Measurements from ENCODE around the gene CERS4.
"Not testable (repeated sequence)": the region's sequence is repeated elsewhere in the genome, so short reads cannot be mapped to it uniquely, and the experiment has no call there.

The CERS4 gene

DNA sequence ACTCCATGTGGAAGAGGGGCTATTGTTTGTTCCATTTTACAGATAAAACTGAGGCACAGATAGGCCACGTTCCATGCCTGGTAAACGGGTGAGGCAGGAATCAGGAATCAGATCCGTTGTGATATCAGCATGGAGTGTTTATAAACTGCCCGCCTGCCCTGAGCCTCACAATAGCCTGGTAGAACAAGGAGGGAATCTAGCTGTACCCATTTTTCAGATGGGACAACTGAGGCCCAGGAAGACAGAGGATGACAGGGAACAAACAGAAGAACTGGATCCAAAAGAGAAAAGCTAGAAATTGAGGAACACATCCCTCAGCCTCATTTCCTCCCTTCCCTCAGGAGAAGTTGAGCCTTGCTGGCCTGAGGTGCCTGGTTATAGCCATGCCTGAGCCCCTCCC, 32.5 kb downstream of the CERS4 start:
- in situ Hi-C loops (cut with MboI; ENCODE audit: low sequenced_read_pairs) = no loop called here

DNA sequence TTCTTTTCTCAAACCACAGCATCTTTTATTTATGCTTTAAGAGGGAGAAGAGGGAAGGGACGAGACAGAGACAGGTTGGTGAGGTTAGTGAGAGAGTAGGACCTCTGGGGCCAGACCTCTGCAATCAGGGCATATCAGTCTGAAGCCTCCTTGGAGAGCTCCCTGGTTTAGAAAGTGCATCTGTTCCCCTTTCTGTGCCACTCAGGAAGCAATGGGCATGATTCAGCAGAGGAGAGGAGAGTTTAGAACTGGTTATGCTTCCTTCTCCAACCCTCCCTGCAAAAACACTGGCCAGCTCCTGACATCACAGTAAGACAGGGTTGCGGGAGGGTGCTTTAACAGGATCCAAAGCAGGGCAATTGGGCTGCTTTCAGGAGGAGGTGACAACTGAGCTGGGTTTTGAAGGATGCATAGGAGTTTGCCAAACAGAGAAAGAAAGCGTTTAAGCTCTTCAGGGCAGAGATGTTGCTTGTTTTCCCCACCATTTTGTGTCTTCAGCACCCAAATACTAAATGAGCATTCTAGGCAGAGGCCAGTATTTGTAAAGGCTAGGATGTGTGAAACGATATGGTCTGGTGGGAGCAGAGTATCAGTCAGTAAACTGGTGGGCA, 33.1 kb downstream of the CERS4 start:
- in situ Hi-C loops (cut with MboI; ENCODE audit: low sequenced_read_pairs) = no loop called here

DNA sequence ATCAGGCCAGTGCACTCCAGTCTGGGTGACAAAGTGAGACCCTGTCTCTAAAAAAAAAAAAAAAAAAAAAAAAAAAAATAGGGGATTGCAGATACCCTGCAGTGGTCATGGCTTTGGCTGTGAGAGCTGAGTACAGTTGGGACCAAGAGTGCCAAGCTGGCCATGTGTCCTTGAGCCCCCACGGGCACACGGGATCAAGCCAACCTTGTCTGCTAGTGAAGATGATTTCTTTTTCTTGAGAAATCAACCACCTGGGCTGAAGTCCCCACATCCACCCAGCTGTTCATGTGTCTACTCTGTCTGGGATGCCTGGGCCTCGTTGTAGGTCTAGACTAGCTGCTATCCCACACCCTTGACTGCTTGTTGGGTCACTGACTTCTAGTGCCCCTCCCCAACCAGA, 34.0 kb downstream of the CERS4 start:
- in situ Hi-C loops (cut with MboI; ENCODE audit: low sequenced_read_pairs) = no loop called here

DNA sequence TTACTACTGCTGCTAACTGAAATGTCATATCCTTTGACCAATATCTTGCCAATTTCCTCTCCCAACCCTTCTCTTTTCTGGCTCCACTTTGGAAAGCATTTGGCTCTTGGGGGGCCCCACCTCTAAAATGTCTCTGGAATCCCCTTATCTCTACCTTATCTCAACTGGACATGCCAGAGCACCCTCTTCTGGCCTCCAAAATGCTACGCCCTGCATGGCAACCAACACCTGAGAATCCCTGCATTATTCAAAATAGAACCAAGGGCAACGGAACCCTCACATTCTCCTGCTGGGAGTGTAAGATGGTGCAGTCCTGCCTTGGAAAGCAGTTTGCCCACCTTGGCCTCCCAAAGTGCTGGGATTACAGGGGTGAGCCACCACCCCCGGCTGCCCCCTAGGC, 35.3 kb downstream of the CERS4 start:
- in situ Hi-C loops (cut with MboI; ENCODE audit: low sequenced_read_pairs) = no loop called here

DNA sequence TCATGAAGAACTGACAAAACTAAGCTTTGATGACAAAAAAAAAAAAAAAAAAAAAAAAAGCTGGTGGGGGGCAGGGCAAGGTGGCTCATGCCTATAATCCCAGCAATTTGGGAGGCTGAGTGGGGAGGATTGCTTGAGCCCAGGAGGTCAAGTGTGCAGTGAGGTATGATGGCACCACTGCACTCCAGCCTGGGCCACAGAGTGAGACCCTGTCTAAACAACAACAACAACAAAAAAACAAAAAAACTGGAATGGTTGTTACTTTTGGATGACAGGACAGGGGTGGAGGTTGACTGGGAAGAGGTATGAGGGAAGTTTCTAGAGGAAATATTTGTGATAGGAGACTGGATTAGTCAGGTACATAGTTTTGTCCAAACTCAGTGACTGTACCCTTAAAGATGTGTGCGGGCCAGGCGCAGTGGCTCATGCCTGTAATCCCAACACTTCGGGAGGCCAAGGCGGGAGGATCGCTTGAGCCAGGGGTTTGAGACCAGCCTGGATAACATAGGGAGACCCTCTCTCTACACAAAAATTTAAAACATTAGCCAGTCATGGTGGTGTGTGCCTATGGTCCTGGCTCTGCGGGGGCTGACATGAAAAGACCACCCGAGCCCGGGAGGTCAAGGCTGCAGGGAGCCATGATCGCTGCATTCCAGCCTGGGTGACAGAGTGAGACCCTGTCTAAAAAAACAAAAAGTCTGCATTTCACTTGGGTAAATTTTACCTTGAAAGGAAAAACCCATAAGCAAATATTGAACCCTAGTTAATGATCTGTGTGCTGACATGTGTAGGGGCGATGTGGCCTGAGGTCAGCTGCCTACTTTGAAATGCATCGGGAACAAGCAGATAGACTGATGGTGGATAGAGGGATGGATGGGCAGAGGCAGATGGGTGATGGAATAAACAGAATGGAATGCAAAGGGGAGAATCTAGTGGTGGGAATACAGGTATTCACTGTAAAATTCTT, 37.0 kb downstream of the CERS4 start:
- in situ Hi-C loops (cut with MboI; ENCODE audit: low sequenced_read_pairs) = no loop called here

DNA sequence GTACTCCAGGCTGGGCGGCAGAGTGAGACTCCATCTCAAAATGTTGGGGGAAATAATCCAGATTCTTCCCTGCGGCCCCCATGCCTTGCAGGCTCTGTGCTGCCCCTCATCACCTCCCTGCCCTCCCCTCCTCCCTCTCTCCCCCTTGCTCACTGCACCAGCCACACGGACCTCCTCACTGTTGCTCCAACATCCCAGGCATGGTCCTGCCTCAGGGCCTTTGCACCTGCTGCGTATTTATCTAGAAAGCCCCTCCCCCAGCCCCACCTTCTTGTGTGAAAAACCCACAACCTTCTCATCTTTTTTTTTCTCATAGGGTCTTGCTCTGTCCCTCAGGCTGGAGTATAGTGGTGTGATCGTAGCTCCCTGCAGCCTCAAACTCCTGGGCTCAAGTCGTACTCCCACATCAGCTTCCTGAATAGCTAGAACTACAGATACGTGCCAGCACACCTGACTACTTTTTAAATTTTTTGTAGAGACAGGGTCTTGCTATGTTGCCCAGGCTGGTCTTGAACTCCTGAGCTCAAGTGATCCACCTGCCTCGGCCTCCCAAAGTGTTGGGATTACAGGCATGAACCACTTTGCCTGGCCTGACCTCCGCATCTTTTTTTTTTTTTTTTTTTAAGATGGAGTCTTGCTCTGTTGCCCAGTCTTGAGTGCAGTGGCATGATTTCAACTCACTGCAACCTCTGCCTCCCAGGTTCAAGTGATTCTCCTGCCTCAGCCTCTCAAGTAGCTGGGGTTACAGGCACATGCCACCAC, 38.1 kb downstream of the CERS4 start:
- in situ Hi-C loops (cut with MboI; ENCODE audit: low sequenced_read_pairs) = not testable (repeated sequence)

DNA sequence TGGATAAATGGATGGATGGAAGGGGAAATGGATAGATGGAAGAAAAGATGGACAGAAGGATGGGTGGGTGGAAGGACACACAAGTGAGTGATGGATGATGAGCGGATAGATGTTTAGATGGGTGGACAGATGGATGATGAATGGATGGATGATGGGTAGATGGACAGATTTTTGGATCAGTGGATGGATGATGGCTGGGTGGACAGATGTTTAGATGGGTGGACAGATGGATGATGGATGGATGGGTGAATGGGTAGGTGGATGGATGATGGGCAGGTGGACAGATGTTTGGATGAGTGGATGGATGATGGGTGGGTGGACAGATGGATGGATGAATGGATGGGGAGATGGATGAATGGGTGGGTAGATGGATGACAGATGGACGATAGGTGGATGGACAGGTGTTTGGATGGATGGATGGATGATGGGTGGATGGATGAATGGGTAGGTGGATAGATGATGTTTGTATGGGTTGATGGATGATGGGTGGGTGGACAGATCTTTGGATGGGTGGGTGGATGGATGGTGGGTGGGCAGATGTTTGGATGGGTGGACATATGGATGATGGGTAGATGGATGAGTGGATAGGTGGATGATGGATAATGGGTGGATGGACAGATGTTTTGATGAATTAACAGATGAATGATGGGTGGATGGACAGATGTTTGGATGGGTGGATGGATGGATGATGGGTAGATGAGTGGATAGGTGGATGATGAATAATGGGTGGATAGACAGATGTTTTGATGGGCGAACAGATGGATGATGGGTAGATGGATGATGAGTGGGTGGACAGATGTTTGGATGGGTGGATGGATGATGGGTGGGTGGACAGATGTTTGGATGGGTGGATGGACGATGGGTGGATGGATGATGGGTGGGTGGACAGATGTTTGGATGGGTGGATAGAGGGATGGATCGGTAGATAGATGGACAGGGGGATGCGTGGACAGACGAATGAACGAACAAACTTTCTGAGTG, 39.5 kb downstream of the CERS4 start:
- in situ Hi-C loops (cut with MboI; ENCODE audit: low sequenced_read_pairs) = no loop called here

DNA sequence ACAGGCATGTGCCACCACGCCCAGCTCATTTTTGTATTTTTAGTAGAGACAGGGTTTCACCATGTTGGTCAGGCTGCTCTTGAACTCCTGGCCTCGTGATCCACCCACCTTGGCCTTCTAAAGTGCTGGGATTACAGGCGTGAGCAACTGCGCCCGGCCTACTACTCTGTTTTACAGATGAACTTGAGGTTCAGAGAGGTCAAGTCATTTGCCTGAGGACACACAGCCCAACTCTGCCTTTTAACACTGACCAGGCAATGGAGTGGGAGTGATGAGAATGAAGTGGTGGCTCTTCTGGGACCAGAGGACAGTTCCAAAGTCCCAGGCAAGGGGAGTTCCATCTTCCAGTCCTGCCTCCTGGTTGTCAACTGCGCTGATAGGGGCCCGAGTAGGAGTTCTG, 41.4 kb downstream of the CERS4 start:
- in situ Hi-C loops (cut with MboI; ENCODE audit: low sequenced_read_pairs) = loop anchor here (5.0 kb wide), 1 partner anchor 93 kb away; no protein-coding TSS in a partner anchor

DNA sequence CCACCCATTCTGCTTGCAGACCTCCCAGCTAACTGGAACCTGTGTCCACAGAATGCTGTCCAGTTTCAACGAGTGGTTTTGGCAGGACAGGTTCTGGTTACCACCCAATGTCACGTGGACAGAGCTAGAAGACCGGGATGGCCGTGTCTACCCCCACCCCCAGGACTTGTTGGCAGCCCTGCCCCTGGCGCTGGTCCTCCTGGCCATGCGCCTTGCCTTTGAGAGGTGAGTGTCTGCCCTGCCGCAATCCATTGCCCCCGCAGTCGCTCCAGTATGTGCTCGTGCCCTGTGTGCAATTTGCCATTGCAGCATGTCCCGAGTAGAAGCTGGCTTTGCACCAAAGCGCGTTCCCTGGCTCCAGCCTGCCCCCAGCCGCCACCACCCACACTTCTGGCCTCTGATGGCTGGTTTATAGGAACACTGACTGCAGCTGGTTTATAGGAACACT, 41.9 kb downstream of the CERS4 start:
- in situ Hi-C loops (cut with MboI; ENCODE audit: low sequenced_read_pairs) = loop anchor here (5.0 kb wide), 1 partner anchor 94 kb away; no protein-coding TSS in a partner anchor

DNA sequence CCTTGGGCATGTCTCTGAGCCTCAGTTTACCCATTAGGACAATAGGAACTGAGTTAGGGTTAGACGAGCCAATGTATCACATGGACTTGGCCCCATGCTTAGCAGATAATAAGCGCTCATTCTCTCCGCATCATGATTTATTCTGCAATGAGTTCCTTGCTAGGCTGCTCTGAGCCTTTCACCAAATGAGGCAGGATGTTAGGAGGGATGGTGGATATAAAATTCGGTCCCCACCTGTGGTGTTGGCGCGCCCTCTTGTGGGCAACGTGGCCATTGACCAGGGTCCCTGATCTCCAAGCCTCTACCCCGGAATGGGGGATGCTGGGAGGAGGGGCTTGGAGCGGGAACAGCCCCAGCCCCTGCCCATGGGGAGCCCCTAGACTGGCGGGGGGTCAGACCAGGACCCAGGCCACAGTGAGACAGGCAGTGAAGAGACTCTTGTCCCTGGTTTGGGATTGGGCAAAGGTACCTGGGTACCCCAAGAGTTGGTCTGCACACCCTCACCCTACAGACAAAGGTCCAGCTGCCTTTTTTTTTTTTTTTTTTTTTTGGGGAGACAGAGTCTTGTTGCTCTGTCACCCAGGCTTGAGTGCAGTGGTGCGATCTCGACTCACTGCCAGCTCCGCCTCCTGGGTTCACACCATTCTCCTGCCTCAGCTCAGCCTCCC, 43.9 kb downstream of the CERS4 start:
- in situ Hi-C loops (cut with MboI; ENCODE audit: low sequenced_read_pairs) = loop anchor here (5.0 kb wide), 1 partner anchor 96 kb away; no protein-coding TSS in a partner anchor

DNA sequence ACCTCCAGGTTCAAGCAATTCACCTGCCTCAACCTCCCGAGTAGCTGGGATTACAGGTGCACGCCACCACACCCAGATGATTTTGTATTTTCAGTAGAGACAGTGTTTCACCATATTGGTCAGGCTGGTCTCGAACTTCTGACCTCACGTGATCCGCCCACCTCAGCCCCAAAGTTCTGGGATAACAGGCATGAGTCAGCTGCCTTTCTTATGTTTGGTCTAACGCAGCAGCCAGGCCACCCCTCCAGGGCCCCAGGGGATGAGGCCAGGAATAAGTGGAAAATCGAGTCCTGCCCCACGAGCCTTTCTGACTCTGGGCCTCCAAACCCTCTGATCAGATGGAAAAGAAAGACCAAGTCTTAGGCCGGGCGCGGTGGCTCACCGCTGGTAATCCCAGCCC, 44.5 kb downstream of the CERS4 start:
- in situ Hi-C loops (cut with MboI; ENCODE audit: low sequenced_read_pairs) = loop anchor here (5.0 kb wide), 1 partner anchor 96 kb away; no protein-coding TSS in a partner anchor

DNA sequence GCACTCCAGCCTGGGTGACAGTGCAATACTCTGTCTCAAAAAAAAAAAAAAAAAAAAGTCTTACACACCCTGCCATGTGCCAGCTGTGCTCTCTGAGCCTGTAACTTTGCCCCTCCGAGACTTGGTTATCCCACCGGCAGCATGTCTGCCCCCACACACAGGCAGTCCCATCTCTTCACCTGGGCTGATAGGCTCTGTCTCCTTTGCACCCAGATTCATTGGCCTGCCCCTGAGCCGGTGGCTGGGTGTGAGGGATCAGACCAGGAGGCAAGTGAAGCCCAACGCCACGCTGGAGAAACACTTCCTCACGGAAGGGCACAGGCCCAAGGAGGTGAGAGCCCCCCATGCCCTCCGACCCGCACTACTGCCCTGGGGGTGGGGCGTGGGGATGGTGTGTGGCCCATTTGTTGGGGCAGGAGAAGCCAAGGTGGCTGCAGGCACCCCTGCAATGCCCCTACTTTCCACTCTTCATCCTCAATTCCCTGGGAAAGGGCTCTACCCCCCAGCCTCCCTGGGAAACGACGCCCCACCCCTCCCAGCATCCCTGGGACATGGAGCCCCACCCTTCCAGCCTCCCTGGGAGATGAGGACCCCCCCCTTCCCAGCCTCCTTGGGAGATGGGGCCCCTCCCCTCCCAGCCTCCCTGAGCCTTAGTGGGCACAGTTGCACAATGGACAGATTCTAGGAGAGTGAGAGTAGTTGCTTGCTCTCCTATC, 45.3 kb downstream of the CERS4 start:
- in situ Hi-C loops (cut with MboI; ENCODE audit: low sequenced_read_pairs) = loop anchor here (5.0 kb wide), 1 partner anchor 97 kb away; no protein-coding TSS in a partner anchor

DNA sequence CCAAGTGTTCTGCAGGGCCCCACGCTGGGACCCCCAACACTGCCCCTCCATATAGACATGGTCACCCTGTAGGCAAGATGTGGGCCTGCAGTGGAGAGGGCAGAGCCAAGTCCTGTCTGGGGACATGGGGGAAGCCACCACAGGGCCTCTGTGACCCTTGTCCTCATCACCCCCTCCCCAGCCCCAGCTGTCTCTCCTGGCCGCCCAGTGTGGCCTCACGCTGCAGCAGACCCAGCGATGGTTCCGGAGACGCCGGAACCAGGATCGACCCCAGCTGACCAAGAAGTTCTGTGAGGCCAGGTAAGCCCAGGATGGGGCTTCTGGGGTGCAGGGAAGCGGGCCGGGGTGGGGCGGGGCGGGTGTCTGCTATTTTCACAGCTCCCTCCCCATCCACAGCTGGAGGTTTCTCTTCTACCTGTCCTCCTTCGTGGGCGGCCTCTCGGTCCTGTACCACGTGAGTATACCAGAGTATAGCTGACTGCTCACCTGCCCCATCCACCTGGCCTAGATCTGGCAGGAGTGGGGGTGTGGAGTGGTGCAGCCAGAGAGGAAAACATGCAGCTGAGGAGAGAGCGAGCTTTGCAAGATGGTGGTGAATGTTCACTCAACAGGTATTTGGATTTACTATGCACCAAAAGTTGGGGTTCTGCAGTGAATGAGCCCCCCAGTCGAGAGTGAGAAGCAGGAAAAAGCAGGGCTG, 46.4 kb downstream of the CERS4 start:
- in situ Hi-C loops (cut with MboI; ENCODE audit: low sequenced_read_pairs) = no loop called here

DNA sequence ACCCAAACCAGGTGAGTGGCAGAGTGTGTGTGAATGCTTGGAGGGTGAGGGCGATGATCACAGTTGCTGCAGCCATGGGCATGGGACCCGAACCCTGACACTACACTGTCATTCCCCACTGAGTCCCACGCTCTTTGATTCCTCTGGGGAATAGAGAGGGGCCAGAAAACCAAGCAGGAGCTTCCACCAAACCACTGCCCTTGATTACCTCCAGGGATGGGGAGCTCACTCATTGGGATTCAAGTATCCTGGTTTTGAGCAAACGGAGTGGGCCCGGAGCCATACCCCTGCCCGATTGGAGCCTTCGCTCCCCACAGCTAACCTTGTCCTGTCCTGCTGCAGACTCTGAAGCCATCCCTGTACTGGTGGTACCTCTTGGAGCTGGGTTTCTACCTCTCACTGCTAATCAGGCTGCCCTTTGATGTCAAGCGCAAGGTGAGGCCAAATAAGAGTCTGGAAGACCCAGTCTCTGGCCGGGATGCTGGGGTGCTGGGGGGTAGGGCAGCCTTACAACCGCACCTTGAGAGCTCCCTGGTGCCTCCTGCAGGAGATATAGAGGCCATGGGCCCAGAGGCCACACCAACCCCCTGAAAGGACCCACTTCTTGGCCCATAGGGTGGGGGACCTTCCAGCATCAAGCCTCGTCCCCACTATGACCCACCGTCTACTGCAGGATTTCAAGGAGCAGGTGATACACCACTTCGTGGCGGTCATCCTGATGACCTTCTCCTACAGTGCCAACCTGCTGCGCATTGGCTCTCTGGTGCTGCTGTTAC, 47.3 kb downstream of the CERS4 start:
- in situ Hi-C loops (cut with MboI; ENCODE audit: low sequenced_read_pairs) = no loop called here

DNA sequence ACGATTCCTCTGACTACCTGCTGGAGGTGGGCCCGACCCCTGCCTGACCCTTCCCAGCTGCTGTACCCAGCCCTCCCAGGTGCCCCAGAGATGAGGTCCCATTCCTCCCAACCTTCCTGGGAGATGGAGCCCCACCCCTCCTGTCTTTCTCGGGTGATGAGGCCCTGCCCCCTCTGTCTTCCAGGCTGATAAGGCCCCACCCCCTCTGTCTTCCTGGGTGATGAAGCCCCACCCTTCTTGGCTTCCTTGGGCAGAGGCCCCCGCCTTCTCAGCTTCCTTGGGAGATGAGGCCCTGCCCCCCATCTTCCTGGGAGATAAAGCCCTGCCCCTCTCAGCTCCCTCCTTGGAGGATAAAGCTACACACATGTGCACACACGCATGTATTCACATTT, 47.9 kb downstream of the CERS4 start:
- in situ Hi-C loops (cut with MboI; ENCODE audit: low sequenced_read_pairs) = no loop called here

DNA sequence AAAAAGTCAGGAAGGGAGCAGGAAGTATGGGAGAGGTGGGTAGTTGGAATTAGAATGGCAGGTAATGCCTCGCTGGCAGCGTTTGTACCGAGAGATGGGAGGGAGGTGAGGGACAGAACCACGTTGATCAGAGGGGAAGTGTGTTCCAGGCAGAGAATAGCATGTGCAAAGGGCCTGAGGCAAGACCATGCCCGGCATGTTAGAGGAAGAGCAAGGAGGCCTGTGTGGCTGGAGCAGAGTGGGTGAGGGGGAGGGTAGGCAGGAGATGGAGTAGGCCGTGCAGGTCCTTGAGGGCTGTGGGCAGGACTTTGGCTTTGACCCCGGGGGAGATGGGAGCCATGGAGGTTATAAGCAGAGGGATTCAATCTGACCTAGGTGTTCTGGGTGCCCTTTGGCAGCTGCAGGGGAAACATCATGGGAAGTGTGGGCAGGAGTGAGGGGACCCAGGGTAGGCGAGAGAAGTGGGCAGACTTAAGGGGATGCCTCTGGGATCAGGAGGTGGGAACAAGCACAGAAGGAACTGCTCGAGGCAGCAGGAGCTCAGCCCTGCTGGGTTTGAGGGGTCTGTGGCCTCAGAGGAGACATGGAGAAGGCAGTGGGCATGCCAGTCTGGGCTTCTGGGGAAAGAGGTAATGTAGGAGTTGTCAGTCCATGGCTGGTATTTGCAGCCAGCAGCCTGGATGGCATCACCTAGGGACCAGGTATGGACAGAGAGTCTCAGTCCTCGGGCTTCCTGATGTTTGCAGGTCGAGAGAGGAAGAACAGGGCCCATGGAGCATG, 50.2 kb downstream of the CERS4 start:
- in situ Hi-C loops (cut with MboI; ENCODE audit: low sequenced_read_pairs) = no loop called here

DNA sequence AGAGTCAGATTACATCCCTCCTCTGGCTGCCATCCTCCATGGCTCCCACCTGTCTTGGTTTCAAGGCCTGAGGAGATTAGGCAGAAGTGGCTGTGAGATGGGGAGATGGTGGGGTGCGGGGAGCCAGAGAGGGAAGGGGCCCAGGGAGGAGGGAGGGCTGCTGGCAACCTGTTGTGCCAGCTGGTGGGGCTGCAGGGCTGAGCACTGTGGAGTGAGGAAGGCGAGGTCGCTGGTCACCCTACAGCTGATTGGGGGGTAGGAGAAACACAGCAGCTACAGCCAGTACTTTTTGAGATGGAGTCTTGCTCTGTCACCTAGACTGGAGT, 50.7 kb downstream of the CERS4 start:
- in situ Hi-C loops (cut with MboI; ENCODE audit: low sequenced_read_pairs) = loop anchor here (10.0 kb wide), 1 partner anchor 55 kb away; no protein-coding TSS in a partner anchor
